ENCODE data around the gene MEIS2. TPM values are rescaled to one million over a fixed set of nuclear protein-coding genes. Genes with fewer than 3 reads are reported as not detected.

MEIS2 gene
- polyA plus RNA-seq, 2 of the 4 experiments (the other 2 are of a cell fraction): 7.3 to 11.1 TPM

GRCh38 chr15:36940636-36941260 is 159.6 kb downstream of the MEIS2 start (continued):
- TF ChIP-seq, protein P1, sequence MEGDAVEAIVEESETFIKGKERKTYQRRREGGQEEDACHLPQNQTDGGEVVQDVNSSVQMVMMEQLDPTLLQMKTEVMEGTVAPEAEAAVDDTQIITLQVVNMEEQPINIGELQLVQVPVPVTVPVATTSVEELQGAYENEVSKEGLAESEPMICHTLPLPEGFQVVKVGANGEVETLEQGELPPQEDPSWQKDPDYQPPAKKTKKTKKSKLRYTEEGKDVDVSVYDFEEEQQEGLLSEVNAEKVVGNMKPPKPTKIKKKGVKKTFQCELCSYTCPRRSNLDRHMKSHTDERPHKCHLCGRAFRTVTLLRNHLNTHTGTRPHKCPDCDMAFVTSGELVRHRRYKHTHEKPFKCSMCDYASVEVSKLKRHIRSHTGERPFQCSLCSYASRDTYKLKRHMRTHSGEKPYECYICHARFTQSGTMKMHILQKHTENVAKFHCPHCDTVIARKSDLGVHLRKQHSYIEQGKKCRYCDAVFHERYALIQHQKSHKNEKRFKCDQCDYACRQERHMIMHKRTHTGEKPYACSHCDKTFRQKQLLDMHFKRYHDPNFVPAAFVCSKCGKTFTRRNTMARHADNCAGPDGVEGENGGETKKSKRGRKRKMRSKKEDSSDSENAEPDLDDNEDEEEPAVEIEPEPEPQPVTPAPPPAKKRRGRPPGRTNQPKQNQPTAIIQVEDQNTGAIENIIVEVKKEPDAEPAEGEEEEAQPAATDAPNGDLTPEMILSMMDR (IDR thresholded peaks at IDR 0.05): no peak
- TF ChIP-seq MAX (IDR thresholded peaks at IDR 0.05): no peak
- no peak for TF ChIP-seq JUNB (IDR thresholded peaks at IDR 0.05)

DNA sequence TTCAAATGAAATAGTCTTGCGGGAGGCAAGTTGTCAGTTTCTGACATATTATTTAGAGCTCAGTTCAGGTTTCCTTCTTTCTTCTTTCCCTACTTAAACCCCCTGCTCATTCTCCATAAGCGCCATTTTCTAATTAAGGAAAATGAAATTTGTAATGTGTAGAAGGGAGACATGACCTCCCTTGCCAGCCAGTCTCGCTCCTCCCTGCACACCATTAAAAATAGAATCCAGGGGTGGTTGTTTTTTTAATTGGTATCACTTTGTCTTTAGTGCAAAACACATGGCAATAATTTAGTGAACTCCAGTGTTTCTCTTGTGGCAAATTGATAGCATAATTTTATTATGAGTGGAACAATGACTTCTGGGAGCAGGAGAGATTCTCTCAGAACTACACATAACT is 160.1 kb downstream of the MEIS2 start:
- ATAC-seq (no peak), DNase-seq (ENCODE audit: low read depth in 1 of 2, low spot score in 1 of 2) (no peak), FAIRE-seq (no peak)
- POLR2A ChIA-PET: no interaction called here
- Histone ChIP-seq H3K4me1 (no peaks in the 10 kb centered on the region), H3K4me3 (no peak overlapping the region), H3K27ac (no peak overlapping the region), H3K9me3 (no peaks in the 10 kb centered on the region), H3K4me2 (no peak overlapping the region)
- TF ChIP-seq FOSL2 (IDR thresholded peaks at IDR 0.05) (no peak), FOSL2 (CRISPR knock-in tag; IDR thresholded peaks at IDR 0.05) (no peak), MYC (IDR thresholded peaks at IDR 0.05; ENCODE audit: borderline replicate concordance, low read length) (no peak), NR3C1 (IDR thresholded peaks at IDR 0.05) (no peak), JUN (IDR thresholded peaks at IDR 0.05) (no peak), JUNB (IDR thresholded peaks at IDR 0.05) (no peak), CEBPB (IDR thresholded peaks at IDR 0.05) (no peak), KDM5A (IDR thresholded peaks at IDR 0.05) (no peak), TP53 (CRISPR knock-in tag; IDR thresholded peaks at IDR 0.05) (no peak)
- TF ChIP-seq, protein P1 (IDR thresholded peaks at IDR 0.05): no peak
- CTCF ChIA-PET: no interaction called here
- 94% methylated on average over 3 of the region's 3 CpGs for WGBS (ENCODE audit: missing lambda C conversion rate)

- H3K4me3 ChIP-seq: no peak overlapping the region
- ATAC-seq: no peak
- CTCF ChIA-PET: no interaction called here
- no peaks in the 10 kb centered on the region for H3K4me1 ChIP-seq
- POLR2A ChIA-PET: no interaction called here
- H3K4me2 ChIP-seq: no peak overlapping the region
- TF ChIP-seq MAFK (IDR thresholded peaks at IDR 0.05; ENCODE audit: partially characterized antibody) (no peak), CBX2 (IDR thresholded peaks at IDR 0.05; ENCODE audit: borderline replicate concordance, low read depth) (no peak), NR3C1 (IDR thresholded peaks at IDR 0.05) (no peak), JUNB (IDR thresholded peaks at IDR 0.05) (no peak)
- no peak overlapping the region for H3K27ac ChIP-seq
- no peaks in the 10 kb centered on the region for H3K9me3 ChIP-seq
- WGBS (ENCODE audit: missing lambda C conversion rate): 95% methylated on average over 7 of the region's 7 CpGs
- FAIRE-seq: no peak
- no peak for DNase-seq (ENCODE audit: low read depth in 1 of 2, low spot score in 1 of 2)
These were observed 161.6 kb downstream of the MEIS2 start for GRCh38 chr15:36938764-36939163.

DNA sequence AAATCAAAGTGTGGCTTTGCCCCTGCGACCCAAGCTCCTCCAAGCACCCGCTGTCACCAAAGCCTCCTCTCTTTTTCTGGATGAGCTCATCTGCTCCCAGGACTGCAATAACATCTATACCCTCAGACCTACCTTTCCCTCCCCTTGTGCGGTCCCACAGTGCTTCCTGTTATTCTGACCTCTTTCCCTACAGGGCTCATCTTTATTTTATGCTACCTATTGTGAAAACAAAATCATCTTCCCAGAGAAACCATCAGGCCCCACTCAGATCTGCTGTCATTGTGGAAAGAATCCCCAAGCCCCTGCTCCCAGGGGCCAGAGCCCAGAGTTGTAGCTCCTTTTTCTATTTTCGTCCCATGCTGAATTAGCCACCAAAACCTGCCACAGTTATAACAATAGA is 162.2 kb downstream of the MEIS2 start:
- H3K4me3 ChIP-seq: no peak overlapping the region
- DNase-seq (ENCODE audit: low read depth in 1 of 2, low spot score in 1 of 2) (no peak), ATAC-seq (no peak), FAIRE-seq (no peak)
- CTCF ChIA-PET: no interaction called here
- POLR2A ChIA-PET: no interaction called here
- no peaks in the 10 kb centered on the region for H3K4me1 ChIP-seq
- H3K4me2 ChIP-seq: no peak overlapping the region
- 100% methylated on average over 4 of the region's 4 CpGs for WGBS (ENCODE audit: missing lambda C conversion rate)
- no peaks in the 10 kb centered on the region for H3K9me3 ChIP-seq
- no peak overlapping the region for H3K27ac ChIP-seq
- no peak for TF ChIP-seq HEYL (CRISPR knock-in tag; IDR thresholded peaks at IDR 0.05)
- TF ChIP-seq FOSL2 (IDR thresholded peaks at IDR 0.05): no peak
- TF ChIP-seq FOSL2 (CRISPR knock-in tag; IDR thresholded peaks at IDR 0.05): no peak
- TF ChIP-seq MAX (IDR thresholded peaks at IDR 0.05): no peak
- TF ChIP-seq CHD2 (IDR thresholded peaks at IDR 0.05; ENCODE audit: low read length, partially characterized antibody): no peak
- TF ChIP-seq, protein P2, sequence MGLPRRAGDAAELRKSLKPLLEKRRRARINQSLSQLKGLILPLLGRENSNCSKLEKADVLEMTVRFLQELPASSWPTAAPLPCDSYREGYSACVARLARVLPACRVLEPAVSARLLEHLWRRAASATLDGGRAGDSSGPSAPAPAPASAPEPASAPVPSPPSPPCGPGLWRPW (IDR thresholded peaks at IDR 0.05): no peak
- TF ChIP-seq EP300 (IDR thresholded peaks at IDR 0.05): no peak
- no peak for TF ChIP-seq SREBF2 (IDR thresholded peaks at IDR 0.05)
- no peak for TF ChIP-seq CBX2 (IDR thresholded peaks at IDR 0.05; ENCODE audit: borderline replicate concordance, low read depth)
- TF ChIP-seq, protein P3, sequence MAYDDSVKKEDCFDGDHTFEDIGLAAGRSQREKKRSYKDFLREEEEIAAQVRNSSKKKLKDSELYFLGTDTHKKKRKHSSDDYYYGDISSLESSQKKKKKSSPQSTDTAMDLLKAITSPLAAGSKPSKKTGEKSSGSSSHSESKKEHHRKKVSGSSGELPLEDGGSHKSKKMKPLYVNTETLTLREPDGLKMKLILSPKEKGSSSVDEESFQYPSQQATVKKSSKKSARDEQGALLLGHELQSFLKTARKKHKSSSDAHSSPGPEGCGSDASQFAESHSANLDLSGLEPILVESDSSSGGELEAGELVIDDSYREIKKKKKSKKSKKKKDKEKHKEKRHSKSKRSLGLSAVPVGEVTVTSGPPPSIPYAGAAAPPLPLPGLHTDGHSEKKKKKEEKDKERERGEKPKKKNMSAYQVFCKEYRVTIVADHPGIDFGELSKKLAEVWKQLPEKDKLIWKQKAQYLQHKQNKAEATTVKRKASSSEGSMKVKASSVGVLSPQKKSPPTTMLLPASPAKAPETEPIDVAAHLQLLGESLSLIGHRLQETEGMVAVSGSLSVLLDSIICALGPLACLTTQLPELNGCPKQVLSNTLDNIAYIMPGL (CRISPR knock-in tag; IDR thresholded peaks at IDR 0.05; ENCODE audit: borderline replicate concordance): no peak
- TF ChIP-seq, protein P1 (IDR thresholded peaks at IDR 0.05): no peak
- no peak for TF ChIP-seq SMC3 (IDR thresholded peaks at IDR 0.05)
- no peak for TF ChIP-seq HDAC2 (IDR thresholded peaks at IDR 0.05)
- TF ChIP-seq HOXB5 (CRISPR knock-in tag; IDR thresholded peaks at IDR 0.05): no peak
- TF ChIP-seq NPAS2 (CRISPR knock-in tag; IDR thresholded peaks at IDR 0.05; ENCODE audit: borderline replicate concordance): no peak
